DMS53 treated with DMSO at 0.1 percent for 48 hours (cell line): Measurements from ENCODE around the gene LDAH.
"Not testable (repeated sequence)": the region's sequence is repeated elsewhere in the genome, so short reads cannot be mapped to it uniquely, and the experiment has no call there.

Experiments used
- DNase-seq: peaks from one replicate; lab custom pipeline; 2025; ENCODE audit not compliant: unreplicated experiment; lab: John Stamatoyannopoulos, UW

LDAH gene

GRCh38 chr2:20822535-20823490 lies at the start of gene LDAH:
TSS of gene LDAH (minus strand) at chr2:20823101. CDS start at chr2:20801463, 21,638 bp downstream.
- DNase-seq = peak; percentile 72

GRCh38 chr2:20868377-20868776 lies 45.5 kb upstream of the LDAH start:
- no peak for DNase-seq

- no peak for DNase-seq
Measured at GRCh38 chr2:20862850-20863249, 39.9 kb upstream of the LDAH start.

- no peak for DNase-seq
Measured at GRCh38 chr2:20855456-20855855, 32.6 kb upstream of the LDAH start.

- no peak for DNase-seq
Measured at GRCh38 chr2:20852670-20853069, 29.8 kb upstream of the LDAH start.

- no peak for DNase-seq
Measured at GRCh38 chr2:20852139-20852538, 29.2 kb upstream of the LDAH start.

GRCh38 chr2:20844246-20844645 lies 21.3 kb upstream of the LDAH start:
- DNase-seq = no peak

- DNase-seq = no peak
Measured at GRCh38 chr2:20839052-20839451, 16.2 kb upstream of the LDAH start.

GRCh38 chr2:20838016-20838415 lies 15.1 kb upstream of the LDAH start:
- no peak for DNase-seq

GRCh38 chr2:20836521-20836920 lies 13.6 kb upstream of the LDAH start:
- no peak for DNase-seq

- no peak for DNase-seq
Measured at GRCh38 chr2:20834331-20834730, 11.4 kb upstream of the LDAH start.

GRCh38 chr2:20832606-20833005 lies 9.7 kb upstream of the LDAH start:
- no peak for DNase-seq

- DNase-seq = no peak
Measured at GRCh38 chr2:20829861-20830260, 7.0 kb upstream of the LDAH start.

GRCh38 chr2:20823917-20824316 lies 1.0 kb upstream of the LDAH start:
- DNase-seq = no peak

GRCh38 chr2:20818820-20819219 lies 4.1 kb downstream of the LDAH start:
- no peak for DNase-seq

- no peak for DNase-seq
Measured at GRCh38 chr2:20815216-20815615, 7.7 kb downstream of the LDAH start.

- DNase-seq = no peak
Measured at GRCh38 chr2:20812779-20813178, 10.1 kb downstream of the LDAH start.

GRCh38 chr2:20806286-20806685 lies 16.6 kb downstream of the LDAH start:
- DNase-seq = no peak

GRCh38 chr2:20803974-20804373 lies 18.9 kb downstream of the LDAH start:
- no peak for DNase-seq

GRCh38 chr2:20803226-20803682 lies 19.6 kb downstream of the LDAH start:
- no peak for DNase-seq

GRCh38 chr2:20797096-20797495 lies 25.8 kb downstream of the LDAH start:
- DNase-seq = no peak

- no peak for DNase-seq
Measured at GRCh38 chr2:20796374-20796791, 26.5 kb downstream of the LDAH start.

- not testable (repeated sequence) for DNase-seq
Measured at GRCh38 chr2:20793944-20794343, 29.0 kb downstream of the LDAH start.
